Thoracic aorta (tissue), 2 donors: Measurements from ENCODE around the gene ORC1. TPM values are rescaled to one million over a fixed set of nuclear protein-coding genes. Genes with fewer than 3 reads are reported as not detected.

Source experiments
- ATAC-seq: fragments of 150-250 bp; one replicate; pipeline ENCODE4 v1.8.0; 2017; ENCODE audit warnings: low read depth; ENCODE audit not compliant: insufficient number of reproducible peaks, low FRiP score
- DNase-seq: peaks from one replicate; pipeline ENCODE4 v3.0.0-alpha.2; 2020; ENCODE audit warnings: low spot score
- H3K27ac ChIP-seq, 2 donors: fragments of 200-600 bp; sonication (generic); 1 replicate in 1 of 2; 2 replicates in 1 of 2; pipeline ENCODE4 v1.5.1; 2016; ENCODE audit warnings: mild to moderate bottlenecking in 2 of 2, moderate library complexity in 2 of 2
- H3K27me3 ChIP-seq: fragments of 200-600 bp; sonication (generic); replicated peaks from 2 replicates; pipeline ENCODE4 v1.6.0; 2016; ENCODE audit warnings: mild to moderate bottlenecking; ENCODE audit not compliant: insufficient read depth
- H3K36me3 ChIP-seq: fragments of 200-600 bp; sonication (generic); one replicate; pipeline ENCODE4 v1.5.1; 2016
- H3K4me1 ChIP-seq, 2 donors: fragments of 200-600 bp; sonication (generic); 1 replicate in 1 of 2; 2 replicates in 1 of 2; pipeline versions ENCODE4 v1.5.1 to v1.6.0; 2016; ENCODE audit warnings: low read depth in 2 of 2, mild to moderate bottlenecking in 1 of 2; ENCODE audit not compliant: control insufficient read depth in 1 of 2
- H3K4me3 ChIP-seq: fragments of 200-600 bp; sonication (generic); 2 replicates; pipeline ENCODE4 v1.5.1; 2016; ENCODE audit warnings: mild to moderate bottlenecking
- H3K9me3 ChIP-seq: fragments of 200-600 bp; sonication (generic); 2 replicates; pipeline ENCODE4 v1.5.1; 2016
- CTCF ChIP-seq: fragments of 200-600 bp; sonication (generic); IDR thresholded peaks from one replicate; pipeline ENCODE4 v1.5.1; 2019; ENCODE audit warnings: antibody characterized with exemption
- total RNA-seq, 2 donors: library from RNA; depleted of rRNA; stranded (reverse); fragments of >200 nt; gene quantifications; one replicate each; pipeline versions ENCODE4 v1.1.0 to v1.2.3, GENCODE V29; 2016

ORC1 gene
- total RNA-seq, 2 donors from 2014 or later = 0.49 to 0.95 TPM

- DNase-seq = no peak
- H3K4me3 ChIP-seq = no peak overlapping the region
- H3K9me3 ChIP-seq = no peaks in the 10 kb centered on the region
- no peak overlapping the region for H3K27ac ChIP-seq
- no peaks in the 10 kb centered on the region for H3K27me3 ChIP-seq
- ATAC-seq = no peak
- H3K4me1 ChIP-seq = no peaks in the 10 kb centered on the region
- no peak for TF ChIP-seq CTCF
- peaks cover 84% of the 10 kb centered on the region for H3K36me3 ChIP-seq
These were observed 47.3 kb downstream of the ORC1 start for GRCh38 chr1:52356818-52357355.

GRCh38 chr1:52355847-52356505, 48.2 kb downstream of the ORC1 start:
- no peaks in the 10 kb centered on the region for H3K27me3 ChIP-seq
- no peaks in the 10 kb centered on the region for H3K9me3 ChIP-seq
- no peaks in the 10 kb centered on the region for H3K4me1 ChIP-seq
- ATAC-seq (no peak), DNase-seq (no peak)
- TF ChIP-seq CTCF = no peak
- H3K27ac ChIP-seq = no peak overlapping the region
- H3K36me3 ChIP-seq = peaks cover 75% of the 10 kb centered on the region
- no peak overlapping the region for H3K4me3 ChIP-seq

- Histone ChIP-seq H3K4me3 (no peak overlapping the region), H3K9me3 (no peaks in the 10 kb centered on the region), H3K36me3 (peaks cover 69% of the 10 kb centered on the region), H3K27me3 (no peaks in the 10 kb centered on the region), H3K4me1 (no peaks in the 10 kb centered on the region), H3K27ac (no peak overlapping the region)
- TF ChIP-seq CTCF = no peak
- ATAC-seq = no peak
- DNase-seq = no peak
These were observed 48.8 kb downstream of the ORC1 start for GRCh38 chr1:52355436-52355835.

- peaks cover 45% of the 10 kb centered on the region for H3K36me3 ChIP-seq
- H3K4me1 ChIP-seq = no peaks in the 10 kb centered on the region
- no peaks in the 10 kb centered on the region for H3K27me3 ChIP-seq
- no peak for TF ChIP-seq CTCF
- H3K27ac ChIP-seq = no peak overlapping the region
- ATAC-seq (no peak), DNase-seq (no peak)
- no peaks in the 10 kb centered on the region for H3K9me3 ChIP-seq
- no peak overlapping the region for H3K4me3 ChIP-seq
These were observed 51.5 kb downstream of the ORC1 start for GRCh38 chr1:52352690-52353089.

- no peak for DNase-seq
These were observed 55.4 kb downstream of the ORC1 start for GRCh38 chr1:52348704-52349300.

More at GRCh38 chr1:52348704-52349300, 55.4 kb downstream of the ORC1 start:
- Histone ChIP-seq H3K27ac (no peak overlapping the region), H3K4me1 (no peaks in the 10 kb centered on the region), H3K27me3 (no peaks in the 10 kb centered on the region), H3K9me3 (no peaks in the 10 kb centered on the region), H3K4me3 (no peak overlapping the region), H3K36me3 (peaks cover 13% of the 10 kb centered on the region)
- peak; percentile 29 for ATAC-seq
- TF ChIP-seq CTCF = no peak
